Thyroid gland (tissue), 4 donors: ENCODE measurements around the gene PLCB1. TPM values are rescaled to one million over a fixed set of nuclear protein-coding genes. Genes with fewer than 3 reads are reported as not detected.
"Not testable (repeated sequence)": the region's sequence is repeated elsewhere in the genome, so short reads cannot be mapped to it uniquely, and the experiment has no call there.

Experiments used
- DNase-seq, 2 donors: peaks; one replicate each; pipeline ENCODE4 v3.0.0-alpha.2; 2019
- H3K27ac ChIP-seq, 3 donors: fragments of 200-600 bp; sonication (generic); 1 replicate in 2 of 3; 2 replicates in 1 of 3; pipeline ENCODE4 v1.5.1; 2016 to 2019; ENCODE audit warnings: mild to moderate bottlenecking in 1 of 3, moderate library complexity in 1 of 3
- H3K27me3 ChIP-seq: fragments of 200-600 bp; sonication (generic); one replicate; pipeline ENCODE4 v1.5.1; 2019
- H3K36me3 ChIP-seq, 2 donors: fragments of 200-600 bp; sonication (generic); one replicate each; pipeline ENCODE4 v1.5.1; 2016 to 2019
- H3K4me1 ChIP-seq, 2 donors: fragments of 200-600 bp; sonication (generic); one replicate each; pipeline ENCODE4 v1.5.1; 2017 to 2019
- H3K4me3 ChIP-seq, 3 donors: fragments of 200-600 bp; sonication (generic); replicated peaks in 1 of 3; 1 replicate in 2 of 3; 2 replicates in 1 of 3; pipeline ENCODE4 v1.5.1; 2016; ENCODE audit warnings: mild to moderate bottlenecking in 1 of 3
- H3K9me3 ChIP-seq: fragments of 200-600 bp; sonication (generic); one replicate; pipeline ENCODE4 v1.5.1; 2017
- CTCF ChIP-seq, 6 experiments: fragments of 200-600 bp in 3 of 6; fragments of 450-650 bp in 3 of 6; sonication (generic) in 3 of 6; IDR thresholded peaks; one replicate each; pipeline ENCODE4 v1.5.1; 2016 to 2019; ENCODE audit warnings: antibody characterized with exemption in 6 of 6, mild to moderate bottlenecking in 2 of 6, inconsistent platforms in 1 of 6, moderate library complexity in 1 of 6
- POLR2A ChIP-seq, 2 donors: fragments of 450-650 bp; IDR thresholded peaks; one replicate each; pipeline ENCODE4 v1.6.1; 2017; ENCODE audit warnings: antibody characterized with exemption in 2 of 2, mild to moderate bottlenecking in 2 of 2, moderate library complexity in 1 of 2
- WGBS, 2 donors: methylation state at CpG; one replicate each; pipeline ENCODE4 v1.1.5; 2017; 5-methylcytosine and 5-hydroxymethylcytosine counted together
- intact Hi-C: fragments of 100-400 bp; cut with DNase I; formaldehyde crosslinking; loops from one replicate; pipeline ENCODE4 v1.15.1; 2023
- total RNA-seq, 4 donors: library from RNA; depleted of rRNA; stranded (reverse); fragments of >200 nt; gene quantifications; one replicate each; pipeline ENCODE4 v1.2.3, GENCODE V29; 2016

PLCB1 gene
- total RNA-seq, 4 donors from 2014 or later: 7.3 to 14.1 (median 11.0) TPM

DNA sequence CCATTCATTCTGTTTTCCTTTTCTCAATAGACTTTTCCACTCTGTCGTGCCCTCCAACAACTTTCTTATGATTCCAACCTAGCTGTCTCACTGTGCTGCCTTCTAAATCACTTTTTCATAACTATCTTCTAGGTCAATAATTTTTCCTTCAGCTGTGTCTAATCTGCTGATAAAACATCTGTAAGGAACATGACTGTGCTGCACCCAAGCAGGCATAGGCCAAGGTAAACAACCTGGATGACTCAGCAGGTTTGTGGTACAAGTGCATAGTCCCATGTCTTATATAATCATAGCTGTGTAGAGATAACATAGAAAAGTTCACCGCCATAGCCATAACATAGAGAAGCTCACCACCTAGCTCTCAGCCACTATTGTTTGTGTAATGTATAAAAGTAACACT is 332.3 kb downstream of the PLCB1 start:
- WGBS, 2 donors: 93 to 97% methylated on average over 2 of the region's 2 CpGs
- H3K36me3 ChIP-seq: no peaks in the 10 kb centered on the region
- no peaks in the 10 kb centered on the region for H3K9me3 ChIP-seq
- H3K4me1 ChIP-seq: no peaks in the 10 kb centered on the region
- no peaks in the 10 kb centered on the region for H3K27me3 ChIP-seq
- TF ChIP-seq POLR2A (IDR thresholded peaks at IDR 0.05): no peak
- TF ChIP-seq CTCF (IDR thresholded peaks at IDR 0.05): no peak
- no peak overlapping the region for H3K27ac ChIP-seq
- intact Hi-C loops: no loop called here
- H3K4me3 ChIP-seq: no peak overlapping the region
- no peak for DNase-seq

DNA sequence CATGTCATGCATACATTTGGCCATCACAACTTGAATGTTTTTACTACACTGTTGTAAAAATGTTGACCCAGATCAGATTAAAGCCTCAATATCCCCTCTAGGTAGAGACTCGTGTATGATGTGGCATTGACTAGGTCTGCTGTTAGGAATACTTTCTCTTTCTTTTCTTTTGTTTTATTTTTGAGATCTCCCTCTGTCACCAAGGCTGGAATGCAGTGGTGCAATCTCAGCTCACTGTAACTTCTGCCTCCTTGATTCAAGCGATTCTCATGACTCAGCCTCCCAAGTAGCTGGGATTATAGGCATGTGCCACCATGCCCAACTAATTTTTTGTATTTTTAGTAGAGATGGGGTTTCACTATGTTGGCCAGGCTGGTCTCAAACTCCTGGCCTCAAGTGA is 334.7 kb downstream of the PLCB1 start:
- H3K27me3 ChIP-seq, H3K9me3 ChIP-seq, H3K4me3 ChIP-seq, H3K36me3 ChIP-seq, H3K4me1 ChIP-seq, H3K27ac ChIP-seq, DNase-seq, intact Hi-C loops: not testable (repeated sequence)
- WGBS, 2 donors: 86 to 89% methylated on average over 2 of the region's 2 CpGs

DNA sequence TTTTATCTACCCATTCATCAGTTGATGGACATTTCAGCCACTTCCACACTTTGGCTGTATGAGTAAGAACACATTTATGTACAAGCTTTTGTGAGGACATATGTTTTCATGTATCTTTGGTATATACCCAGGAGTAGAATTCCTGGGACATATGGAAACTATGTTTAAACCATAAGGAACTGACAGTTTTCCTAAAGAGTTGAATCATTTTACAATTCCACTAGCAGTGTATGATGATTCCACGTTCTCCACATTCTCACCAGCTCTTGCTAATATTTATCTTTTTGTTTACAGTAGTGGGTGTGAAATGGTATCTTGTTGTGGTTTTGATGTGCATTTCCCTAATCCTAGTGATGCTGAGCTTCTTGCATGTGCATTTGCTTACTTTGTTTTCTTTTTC is 338.1 kb downstream of the PLCB1 start:
- H3K4me3 ChIP-seq: no peak overlapping the region
- no peaks in the 10 kb centered on the region for H3K9me3 ChIP-seq
- intact Hi-C loops: no loop called here
- TF ChIP-seq CTCF (IDR thresholded peaks at IDR 0.05): no peak
- no peaks in the 10 kb centered on the region for H3K27me3 ChIP-seq
- DNase-seq: no peak
- no peaks in the 10 kb centered on the region for H3K36me3 ChIP-seq
- WGBS, 2 donors: 97 to 100% methylated on average over 1 of the region's 1 CpG
- no peaks in the 10 kb centered on the region for H3K4me1 ChIP-seq
- no peak overlapping the region for H3K27ac ChIP-seq

- no peaks in the 10 kb centered on the region for H3K27me3 ChIP-seq
- no peaks in the 10 kb centered on the region for H3K9me3 ChIP-seq
- intact Hi-C loops: no loop called here
- no peaks in the 10 kb centered on the region for H3K4me1 ChIP-seq
- H3K36me3 ChIP-seq: no peaks in the 10 kb centered on the region
- H3K4me3 ChIP-seq: no peak overlapping the region
- H3K27ac ChIP-seq: no peak overlapping the region
- TF ChIP-seq POLR2A (IDR thresholded peaks at IDR 0.05) (no peak), CTCF (IDR thresholded peaks at IDR 0.05) (no peak)
- DNase-seq: no peak
- WGBS, 2 donors: 96 to 99% methylated on average over 2 of the region's 2 CpGs
These were observed 339.4 kb downstream of the PLCB1 start for GRCh38 chr20:8471465-8471864.

GRCh38 chr20:8473459-8473858 is 341.4 kb downstream of the PLCB1 start:
- Histone ChIP-seq H3K9me3 (no peaks in the 10 kb centered on the region), H3K4me3 (no peak overlapping the region), H3K4me1 (no peaks in the 10 kb centered on the region), H3K27me3 (no peaks in the 10 kb centered on the region), H3K27ac (no peak overlapping the region), H3K36me3 (no peaks in the 10 kb centered on the region)
- 79 to 90% methylated on average over 1 of the region's 1 CpG for WGBS, 2 donors
- intact Hi-C loops: no loop called here
- no peak for DNase-seq
- TF ChIP-seq CTCF (IDR thresholded peaks at IDR 0.05) (no peak), POLR2A (IDR thresholded peaks at IDR 0.05) (no peak)

- H3K4me3 ChIP-seq: no peak overlapping the region
- no peak overlapping the region for H3K27ac ChIP-seq
- H3K36me3 ChIP-seq: no peaks in the 10 kb centered on the region
- WGBS, 2 donors: 90% methylated on average over 4 of the region's 4 CpGs
- no peaks in the 10 kb centered on the region for H3K4me1 ChIP-seq
- H3K9me3 ChIP-seq: no peaks in the 10 kb centered on the region
- H3K27me3 ChIP-seq: no peaks in the 10 kb centered on the region
- no peak for DNase-seq
- intact Hi-C loops: no loop called here
- TF ChIP-seq POLR2A (IDR thresholded peaks at IDR 0.05): no peak
- no peak for TF ChIP-seq CTCF (IDR thresholded peaks at IDR 0.05)
These were observed 342.1 kb downstream of the PLCB1 start for GRCh38 chr20:8474027-8474668.
